Measurements from ENCODE around the gene OSBPL10.

- TF ChIP-seq CTCF (IDR thresholded peaks at IDR 0.05; ENCODE audit: low read length) (no peak), EZH2 (IDR thresholded peaks at IDR 0.05; ENCODE audit: borderline replicate concordance, low read length) (no peak)
Measured at GRCh38 chr3:31800436-31800835, 180.6 kb downstream of the OSBPL10 start.

Data from OCI-LY1 (cell line).